ENCODE data around the gene LARGE1. TPM values are rescaled to one million over a fixed set of nuclear protein-coding genes. Genes with fewer than 3 reads are reported as not detected.

The LARGE1 gene
- total and polyA plus RNA-seq, 2 of the 8 experiments (the other 6 are each of a cell fraction or from before 2014, with no cell fraction given), result 43.7 to 83.0 TPM

- Histone ChIP-seq H3K4me1 (replicated peaks in 1 of 4; ENCODE audit: control insufficient read depth in 3 of 4, insufficient read depth in 4 of 4, low read length in 3 of 4) (no peaks in the 10 kb centered on the region), H4K8ac (ENCODE audit: extremely low read depth, insufficient read depth, low read length) (no peak overlapping the region), H3K9ac (replicated peaks in 1 of 4; ENCODE audit: extremely low read depth in 1 of 4, low read depth in 3 of 4, low read length in 3 of 4) (no peak overlapping the region), H3K27ac (ENCODE audit: low read depth, low read length) (no peak overlapping the region), H4K5ac (ENCODE audit: insufficient read length, low read depth, low read length) (no peak overlapping the region), H3K9me3 (ENCODE audit: insufficient read depth in 2 of 2, low read depth in 1 of 2, low read length in 1 of 2) (no peaks in the 10 kb centered on the region), H2BK5ac (ENCODE audit: low read depth, low read length) (no peak overlapping the region), H3K18ac (ENCODE audit: extremely low read depth, low read length) (no peak overlapping the region), H3K14ac (ENCODE audit: insufficient read length) (no peak overlapping the region), H3K23ac (ENCODE audit: insufficient read length) (no peak overlapping the region), H2BK15ac (ENCODE audit: low read length) (no peak overlapping the region), H2BK120ac (replicated peaks; ENCODE audit: low read depth, low read length) (no peak overlapping the region), H3K56ac (replicated peaks; ENCODE audit: insufficient read length, low read depth, low read length) (no peak overlapping the region), H3K36me3 (ENCODE audit: control insufficient read depth in 2 of 4, insufficient read depth in 4 of 4, low read length in 3 of 4) (no peaks in the 10 kb centered on the region), H2AK5ac (ENCODE audit: low read depth, low read length) (no peak overlapping the region), H3K4ac (replicated peaks; ENCODE audit: insufficient read length, low read depth, low read length) (no peak overlapping the region), H3K4me3 (ENCODE audit: extremely low read depth in 1 of 4, insufficient read depth in 2 of 4, low read depth in 3 of 4, low read length in 4 of 4) (no peak overlapping the region), H3K79me1 (ENCODE audit: low read depth, low read length) (peaks cover 5% of the 10 kb centered on the region; the same call in 1 of the 2 replicates), H3K4me2 (ENCODE audit: insufficient read depth in 1 of 2, low read depth in 2 of 2, low read length in 2 of 2) (no peak overlapping the region), H3K79me2 (ENCODE audit: control insufficient read depth in 1 of 2, insufficient read depth in 2 of 2, low read length in 2 of 2) (peaks cover 0 to 84% of the 10 kb centered on the region in 2 experiments; a peak in 3 of 4 replicates), H4K91ac (replicated peaks; ENCODE audit: insufficient read length, low read length) (no peak overlapping the region), H3K27me3 (replicated peaks in 1 of 4; ENCODE audit: control insufficient read depth in 3 of 4, extremely low read depth in 1 of 4, insufficient read depth in 3 of 4, low read length in 3 of 4) (no peaks in the 10 kb centered on the region), H2AFZ (ENCODE audit: low read length) (no peak overlapping the region), H2BK20ac (ENCODE audit: low read length) (no peak overlapping the region), H2BK12ac (ENCODE audit: low read depth, low read length) (no peak overlapping the region), H4K20me1 (replicated peaks in 1 of 2; ENCODE audit: control insufficient read depth in 1 of 2, insufficient read depth in 2 of 2, low read length in 2 of 2) (peaks cover 5 to 6% of the 10 kb centered on the region in 2 experiments), H3K23me2 (ENCODE audit: low read depth, low read length) (no peaks in the 10 kb centered on the region)
- no peak for FAIRE-seq
- ChIA-PET POLR2A (ENCODE audit: partially characterized antibody) (no interaction called here), CTCF (ENCODE audit: partially characterized antibody) (interaction anchor here (1.2 kb wide), 1 partner anchor 11 kb away, joined by 4 read pairs; no protein-coding TSS in a partner anchor)
- 94% methylated on average over 2 of the region's 2 CpGs; no CpG with 5 or more reads in 1 of the 2 experiments for WGBS, 2 experiments (ENCODE audit: extremely low coverage in 1 of 2, insufficient coverage in 1 of 2, insufficient read length in 1 of 2, insufficient replicate concordance in 2 of 2, low coverage in 1 of 2, low lambda C conversion rate in 2 of 2, missing lambda C conversion rate in 1 of 2)
- DNase-seq (ENCODE audit: low read depth in 1 of 2, low spot score in 2 of 2), result no peak
- no peak for TF ChIP-seq BACH1 (IDR thresholded peaks at IDR 0.05; ENCODE audit: low read length)
These were observed 231.4 kb downstream of the LARGE1 start for GRCh38 chr22:33688903-33689302.
